GM18858 (cell line): ENCODE results near the gene PDPK1.
"Not testable (repeated sequence)": the region's sequence is repeated elsewhere in the genome, so short reads cannot be mapped to it uniquely, and the experiment has no call there.

Source experiments
- ATAC-seq: cut with Tn5 transposase; IDR thresholded peaks from one replicate; pipeline ENCODE4 v1.9.1; 2021; ENCODE audit not compliant: unreplicated experiment

The PDPK1 gene

DNA sequence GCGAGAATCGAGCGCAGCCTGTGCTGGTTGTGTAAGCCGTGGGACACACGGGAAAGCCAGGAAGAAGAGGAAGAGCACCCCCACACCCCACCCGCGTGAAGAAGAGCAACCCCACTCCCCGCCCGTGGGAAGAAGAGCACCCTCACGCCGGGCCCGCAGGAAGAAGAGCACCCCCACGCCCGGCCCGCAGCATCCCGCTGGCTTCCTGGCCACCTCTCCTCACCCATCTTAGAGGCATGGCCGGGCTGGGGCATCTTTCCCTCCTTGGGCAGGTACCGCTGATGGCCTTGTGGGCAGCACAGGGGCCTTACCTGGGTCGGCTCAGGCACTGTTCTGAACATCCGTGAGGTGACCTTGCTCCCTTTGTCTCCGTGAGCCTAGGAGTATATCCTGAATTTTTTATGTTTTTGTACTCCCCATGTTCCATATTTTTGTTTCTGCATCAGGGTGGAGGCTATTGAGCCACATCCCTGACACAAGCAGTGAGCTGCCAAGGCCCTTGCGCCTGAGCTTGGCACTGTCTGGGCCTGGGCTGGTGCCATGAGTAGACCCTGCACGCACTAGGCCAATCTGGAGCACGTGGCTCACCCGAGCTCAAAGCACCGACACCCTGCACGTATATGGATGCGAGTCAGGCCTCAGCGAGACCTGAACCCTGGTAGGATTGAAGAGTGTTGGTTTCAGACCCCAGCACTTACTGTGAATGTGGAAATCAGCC, 73.1 kb downstream of the PDPK1 start:
- ATAC-seq: no peak

DNA sequence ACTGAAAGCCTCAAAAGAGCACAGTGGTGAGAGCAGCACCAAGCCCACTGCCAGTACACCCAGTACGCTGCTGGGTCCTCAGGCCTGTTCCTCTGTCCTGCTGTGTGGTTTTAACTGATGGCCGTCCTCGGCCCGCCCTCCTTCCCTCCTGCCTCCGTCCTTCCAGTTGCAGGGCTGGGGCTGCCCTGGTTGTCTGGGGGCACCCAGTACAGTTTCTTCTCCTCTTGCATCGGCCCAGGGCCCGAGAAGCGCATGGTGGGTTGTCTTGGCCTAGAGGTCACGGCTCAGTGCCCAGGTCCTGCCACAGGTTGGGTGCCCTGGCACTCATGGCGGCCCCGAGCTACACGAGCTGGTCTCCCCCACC, 73.7 kb downstream of the PDPK1 start:
- no peak for ATAC-seq

DNA sequence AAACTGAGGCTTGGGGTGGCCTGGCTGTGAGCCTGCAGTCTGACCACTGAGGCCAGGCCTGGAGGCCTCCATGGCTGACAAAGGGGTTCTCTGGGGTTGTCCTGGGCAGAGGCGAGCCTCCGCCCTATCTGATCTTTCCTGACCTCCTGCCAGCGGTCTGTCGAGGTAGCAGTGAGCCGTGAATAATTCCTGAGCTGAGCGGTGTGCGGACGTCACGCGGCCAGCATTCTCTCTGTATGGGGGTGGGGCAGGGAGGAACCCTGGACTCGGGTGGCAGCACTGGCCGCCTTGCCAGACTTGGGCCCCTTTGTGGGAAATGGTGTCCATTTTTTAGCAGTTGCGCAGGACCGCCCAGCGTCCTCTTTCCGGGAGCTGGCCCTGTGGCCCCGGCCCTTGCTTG, 74.1 kb downstream of the PDPK1 start:
- ATAC-seq: not testable (repeated sequence)

DNA sequence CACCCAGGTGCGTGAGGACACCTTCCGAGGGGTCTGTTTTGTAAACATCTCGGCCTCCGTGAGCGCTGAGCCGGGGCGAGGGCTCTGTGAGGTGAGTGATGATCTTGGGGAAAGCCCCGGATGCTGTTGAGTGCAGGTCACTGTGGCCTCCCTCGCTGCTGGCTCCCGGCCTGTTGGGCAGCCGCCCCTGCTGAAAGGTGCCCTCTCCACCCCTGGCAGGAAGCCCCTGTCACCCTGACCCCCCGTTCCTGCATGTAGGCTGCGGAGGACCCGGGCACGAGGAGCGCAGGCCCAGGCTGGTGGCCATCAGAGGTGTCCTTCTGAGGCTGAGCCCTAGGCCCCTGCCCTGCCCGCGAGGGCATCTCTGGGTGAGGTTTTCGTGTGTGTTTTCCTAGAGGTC, 75.4 kb downstream of the PDPK1 start:
- not testable (repeated sequence) for ATAC-seq

DNA sequence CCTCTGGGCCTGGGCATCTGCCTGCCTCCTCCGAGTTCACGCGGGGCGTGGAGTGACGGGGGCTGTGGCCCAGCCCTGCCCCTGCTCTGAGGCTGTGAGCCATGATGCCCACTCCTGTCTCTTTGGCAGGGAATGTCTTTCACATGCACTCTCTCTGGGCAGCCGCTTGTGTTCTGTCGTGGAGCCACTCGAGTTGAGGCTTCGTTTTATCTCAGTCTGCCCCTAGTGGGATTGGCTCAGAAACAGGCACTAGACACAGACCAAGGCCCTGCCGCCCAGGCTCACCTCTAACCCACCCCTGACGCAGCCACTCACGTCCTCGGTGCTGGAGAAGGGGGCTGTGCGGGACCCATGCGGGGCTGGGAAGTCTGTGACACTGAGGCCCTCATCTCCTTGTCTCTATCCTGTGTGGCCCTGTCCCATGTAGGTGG, 77.0 kb downstream of the PDPK1 start:
- ATAC-seq: no peak

DNA sequence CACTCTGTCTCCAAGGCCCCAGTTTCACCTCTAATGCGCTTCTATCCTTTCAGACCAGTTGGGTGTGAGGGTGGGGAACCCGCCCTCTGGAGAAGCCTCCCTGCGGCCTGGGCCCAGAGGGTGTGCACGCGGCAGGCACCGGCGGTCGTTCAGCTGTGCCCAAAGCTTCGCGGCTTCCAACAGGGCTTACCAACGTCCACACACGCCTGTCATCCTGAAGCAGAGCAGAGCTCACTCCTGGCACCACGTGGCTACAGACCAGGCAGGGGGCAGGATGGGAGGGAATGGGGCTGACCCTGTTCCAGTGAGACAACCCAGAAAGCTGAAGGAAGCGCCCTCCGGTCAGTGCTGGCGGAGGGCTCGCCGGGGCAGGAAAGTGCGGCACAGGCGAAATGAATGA, 81.1 kb downstream of the PDPK1 start:
- not testable (repeated sequence) for ATAC-seq

DNA sequence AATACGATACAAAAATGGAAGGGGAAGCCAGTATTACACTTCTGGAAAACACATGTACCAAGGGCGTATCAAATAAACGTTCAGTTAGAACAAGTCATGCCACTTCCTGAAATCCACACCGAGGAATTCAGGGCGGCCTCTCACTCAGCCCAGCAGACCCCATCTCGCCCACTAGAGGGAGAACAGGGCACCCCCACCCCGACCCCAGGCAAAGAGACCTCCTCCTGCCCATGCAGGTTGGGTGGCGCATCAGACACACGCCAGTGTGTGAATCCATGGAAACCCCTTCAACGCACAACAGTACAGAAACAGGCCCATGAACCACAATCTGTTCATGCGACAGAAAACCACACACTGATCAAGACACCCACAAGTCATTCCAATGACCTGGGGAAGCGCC, 81.8 kb downstream of the PDPK1 start:
- ATAC-seq: not testable (repeated sequence)

DNA sequence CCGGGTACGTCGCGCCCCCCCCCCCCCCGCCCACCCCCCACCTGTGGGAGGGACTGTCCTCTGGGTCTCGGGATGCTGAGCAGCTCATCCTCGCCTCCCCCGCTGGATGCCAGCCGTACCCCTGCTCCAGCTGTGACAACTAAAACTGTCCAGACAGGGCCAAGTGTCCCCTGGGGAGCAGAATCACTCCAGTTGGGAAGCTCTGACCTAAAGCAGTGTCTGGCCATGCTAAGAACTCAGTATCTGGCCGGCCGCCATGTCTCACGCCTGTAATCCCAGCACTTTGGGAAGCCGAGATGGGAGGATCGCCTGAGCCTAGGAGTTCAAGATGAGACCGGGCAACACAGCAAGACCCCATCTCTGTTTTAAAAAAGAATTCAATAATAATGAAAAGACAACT, 83.0 kb downstream of the PDPK1 start:
- ATAC-seq: not testable (repeated sequence)

DNA sequence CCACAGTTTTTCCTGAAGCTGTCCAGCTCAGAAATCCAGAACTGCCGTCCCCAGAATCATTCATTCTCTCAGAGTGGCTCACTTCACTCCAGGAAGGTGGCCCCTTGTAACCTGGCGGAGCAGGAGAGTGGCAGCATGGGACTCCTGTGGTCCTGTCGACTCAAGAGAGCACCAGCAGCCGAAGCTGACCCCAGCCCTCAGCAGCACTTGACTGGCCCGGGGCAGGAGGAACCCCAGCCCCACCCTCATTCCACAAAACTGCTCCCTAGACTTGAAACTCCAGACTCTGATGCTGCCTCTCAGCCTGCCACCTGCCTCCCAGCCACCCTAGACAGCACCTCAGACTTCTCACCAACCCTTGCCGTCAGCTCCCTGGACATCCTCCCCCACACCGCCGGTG, 83.6 kb downstream of the PDPK1 start:
- ATAC-seq: not testable (repeated sequence)

DNA sequence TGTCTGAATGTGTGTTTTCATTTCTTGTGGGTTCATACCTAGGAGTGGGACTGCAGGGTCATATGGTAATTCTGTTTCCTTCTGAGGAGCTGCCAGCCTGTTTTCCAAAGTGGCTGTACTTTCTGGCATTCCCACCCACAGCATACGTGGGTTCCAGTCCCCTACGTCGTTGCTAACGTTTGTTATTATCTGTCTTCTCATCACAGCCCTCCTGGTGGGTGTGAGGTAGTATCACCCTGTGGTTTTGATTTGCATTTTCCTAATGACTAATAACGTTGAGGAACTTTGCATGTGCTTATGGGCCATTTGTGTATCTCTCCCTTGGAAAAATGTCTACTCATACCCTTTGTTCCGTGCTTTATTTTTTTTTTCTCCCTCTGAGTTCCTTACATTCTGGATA, 89.3 kb downstream of the PDPK1 start:
- ATAC-seq: not testable (repeated sequence)

DNA sequence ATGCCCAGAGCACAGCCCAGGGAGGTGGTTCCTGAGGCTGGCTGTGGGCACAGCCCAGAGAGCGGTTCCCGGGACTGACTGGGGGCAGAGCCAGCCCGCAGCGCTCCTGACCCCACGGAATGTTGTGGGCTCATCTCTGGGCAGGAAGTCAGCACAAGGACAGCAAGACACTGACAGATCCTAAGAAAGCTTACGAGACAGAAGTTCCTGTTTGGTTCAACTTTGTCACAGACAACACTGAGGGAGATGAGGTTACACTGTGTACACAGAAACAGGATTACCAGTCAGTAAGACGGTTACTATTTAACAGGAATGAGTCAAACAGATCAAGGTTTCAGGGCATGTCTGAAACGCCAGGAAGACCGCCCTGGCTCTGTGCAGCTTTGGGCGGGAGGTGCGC, 93.4 kb downstream of the PDPK1 start:
- not testable (repeated sequence) for ATAC-seq

DNA sequence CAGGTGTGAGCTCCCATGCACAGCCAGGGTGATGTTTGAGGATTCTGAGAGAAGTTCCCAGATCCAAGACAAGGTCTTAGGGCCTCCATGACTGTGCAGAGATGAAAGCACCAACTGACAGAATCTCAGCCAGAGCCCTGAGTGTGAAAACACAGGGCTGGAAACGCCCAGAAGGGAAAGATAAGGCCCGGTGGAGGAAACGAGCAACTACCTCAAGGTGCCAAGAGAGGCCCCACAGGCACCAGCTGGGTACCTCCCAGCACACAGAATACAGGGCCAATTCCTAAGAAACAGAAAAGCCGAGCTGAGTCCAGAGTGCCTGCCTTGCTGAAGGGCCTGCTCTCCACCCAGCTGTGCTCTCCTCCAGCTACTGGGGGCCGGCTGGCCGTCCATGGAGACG, 94.5 kb downstream of the PDPK1 start:
- ATAC-seq: not testable (repeated sequence)

DNA sequence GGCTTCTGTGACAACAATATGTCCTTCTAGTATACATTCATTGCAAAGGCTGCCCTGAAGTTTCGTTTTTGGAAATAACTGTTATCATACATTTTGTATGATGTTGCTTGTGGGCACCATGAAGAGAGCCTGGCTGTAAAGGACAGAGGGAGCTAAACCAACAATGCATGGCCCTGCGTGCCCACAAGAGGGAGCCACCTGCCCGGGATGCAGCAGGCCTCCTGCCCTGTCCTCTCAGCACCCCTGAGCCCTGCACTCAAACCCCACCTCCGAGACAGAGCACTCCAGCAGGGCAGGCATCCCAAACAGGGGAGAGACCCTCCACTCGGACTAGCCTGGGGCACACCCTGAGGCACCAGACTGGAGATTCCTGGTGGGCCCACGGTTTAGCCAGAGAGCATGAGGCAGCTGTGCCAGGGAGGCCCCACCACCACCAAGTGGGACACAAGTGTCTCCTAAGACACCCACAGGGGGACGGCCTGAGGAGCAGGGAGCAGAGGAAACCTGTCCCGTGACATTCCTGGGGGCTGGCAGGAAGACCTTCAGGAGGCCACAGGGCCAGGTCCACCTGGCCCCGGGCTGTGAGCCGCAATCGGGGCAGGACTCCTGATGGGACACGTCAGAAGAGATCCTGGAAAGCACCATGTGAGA, 101.4 kb downstream of the PDPK1 start:
- ATAC-seq: not testable (repeated sequence)

DNA sequence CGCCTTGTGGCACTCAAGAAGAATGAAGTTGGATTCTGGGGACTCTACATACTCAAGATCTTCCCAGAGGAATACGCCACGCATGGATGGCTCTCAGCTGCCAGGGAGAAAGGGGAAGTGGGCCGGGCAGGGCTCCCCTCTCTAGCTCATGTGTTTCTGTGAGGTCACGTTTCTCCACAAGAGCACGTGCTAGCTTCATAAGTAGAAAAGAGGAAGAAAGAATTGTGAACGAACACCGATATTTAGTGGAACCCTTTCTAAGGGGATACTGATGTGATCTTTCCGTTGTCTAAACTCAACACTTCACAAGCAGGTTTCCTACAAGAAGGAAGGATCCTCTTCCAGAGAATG, 101.9 kb downstream of the PDPK1 start:
- not testable (repeated sequence) for ATAC-seq

DNA sequence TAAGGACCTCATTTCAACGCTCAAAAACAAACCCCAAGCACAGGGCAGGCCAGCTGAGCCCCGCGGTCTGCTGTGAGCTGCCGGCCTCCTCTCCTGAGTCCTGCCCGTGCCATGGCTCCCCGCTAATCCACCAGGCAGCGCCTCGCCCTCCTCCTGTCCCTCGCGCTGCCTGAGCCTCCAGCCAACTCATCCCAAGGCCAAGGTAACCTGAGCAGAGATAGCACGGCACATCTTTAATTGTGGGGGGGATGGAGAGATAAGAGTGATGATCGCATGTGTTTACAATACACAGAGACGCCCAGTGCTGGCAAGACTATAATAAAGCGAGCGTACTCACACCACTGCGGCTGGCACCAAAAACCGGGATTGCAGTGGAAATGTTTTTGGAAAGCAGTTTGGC, 104.7 kb downstream of the PDPK1 start:
- not testable (repeated sequence) for ATAC-seq

DNA sequence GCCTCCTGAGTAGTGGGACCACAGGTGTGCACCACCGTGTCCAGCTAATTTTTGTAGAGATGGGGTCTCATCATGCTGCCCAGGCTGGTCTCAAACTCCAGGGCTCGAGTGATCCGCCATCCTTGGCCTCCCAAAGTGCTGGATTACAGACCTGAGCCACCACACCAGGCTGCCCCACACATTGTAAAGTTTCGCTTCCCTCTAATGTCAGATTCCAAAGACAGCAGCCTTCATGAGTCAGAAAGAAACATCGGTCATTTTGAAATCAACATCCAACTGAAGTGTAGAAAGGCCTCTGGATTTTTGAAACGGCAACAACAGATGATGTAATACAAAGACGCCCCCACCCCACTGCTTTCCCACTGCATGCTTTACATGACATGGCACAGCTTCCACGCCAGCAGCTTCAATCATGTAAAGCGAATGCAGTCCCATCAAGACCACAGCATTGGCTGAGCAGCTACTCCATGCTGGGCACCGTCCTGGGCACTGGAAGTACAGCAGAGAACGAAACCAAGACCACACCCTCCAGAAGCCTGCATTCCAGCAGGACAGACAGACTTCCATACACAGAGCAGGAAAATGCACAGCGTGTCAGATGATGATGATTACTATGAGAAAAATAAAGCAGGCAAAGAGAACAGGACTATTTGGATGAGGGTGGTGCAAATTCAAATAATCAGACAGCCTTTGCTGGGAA, 107.1 kb downstream of the PDPK1 start:
- not testable (repeated sequence) for ATAC-seq

DNA sequence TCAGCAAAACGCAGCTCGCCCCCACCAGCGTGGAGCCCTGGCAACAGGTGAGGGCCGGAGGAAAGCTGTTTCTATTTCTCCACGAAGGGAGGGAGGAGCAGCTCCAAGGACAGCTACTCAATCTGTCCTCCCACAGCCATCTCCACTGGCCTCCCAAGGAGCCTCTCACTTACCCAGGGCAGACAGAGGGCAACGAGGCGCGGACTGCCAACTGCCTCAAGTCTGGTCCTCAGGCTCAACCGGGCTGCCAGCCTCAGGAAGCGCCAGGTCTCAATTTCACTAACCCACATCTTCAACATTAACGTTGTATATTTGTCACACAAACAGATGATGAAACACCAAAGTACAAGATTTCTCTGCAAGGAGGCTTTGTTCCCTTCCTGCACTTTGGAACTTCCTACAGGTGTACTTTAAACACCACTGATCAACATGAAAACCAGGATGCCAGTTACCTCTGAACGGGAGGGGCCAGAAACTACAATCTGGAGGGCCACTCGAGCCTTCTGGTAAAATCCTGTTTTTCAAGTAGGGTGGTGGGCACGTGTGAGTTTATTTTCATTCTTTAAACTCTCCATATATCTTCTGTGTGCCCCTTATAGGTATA, 113.5 kb downstream of the PDPK1 start:
- ATAC-seq: not testable (repeated sequence)
